Activated T-cell treated with anti-CD3 and anti-CD28 coated beads for 48 hours (primary cell): ENCODE data around the gene NOL9.
"Not testable (repeated sequence)": the region's sequence is repeated elsewhere in the genome, so short reads cannot be mapped to it uniquely, and the experiment has no call there.

Experiments
- DNase-seq: peaks from one replicate; pipeline ENCODE4 v3.0.0-alpha.2; 2020; ENCODE audit warnings: low read depth

NOL9 gene

DNA sequence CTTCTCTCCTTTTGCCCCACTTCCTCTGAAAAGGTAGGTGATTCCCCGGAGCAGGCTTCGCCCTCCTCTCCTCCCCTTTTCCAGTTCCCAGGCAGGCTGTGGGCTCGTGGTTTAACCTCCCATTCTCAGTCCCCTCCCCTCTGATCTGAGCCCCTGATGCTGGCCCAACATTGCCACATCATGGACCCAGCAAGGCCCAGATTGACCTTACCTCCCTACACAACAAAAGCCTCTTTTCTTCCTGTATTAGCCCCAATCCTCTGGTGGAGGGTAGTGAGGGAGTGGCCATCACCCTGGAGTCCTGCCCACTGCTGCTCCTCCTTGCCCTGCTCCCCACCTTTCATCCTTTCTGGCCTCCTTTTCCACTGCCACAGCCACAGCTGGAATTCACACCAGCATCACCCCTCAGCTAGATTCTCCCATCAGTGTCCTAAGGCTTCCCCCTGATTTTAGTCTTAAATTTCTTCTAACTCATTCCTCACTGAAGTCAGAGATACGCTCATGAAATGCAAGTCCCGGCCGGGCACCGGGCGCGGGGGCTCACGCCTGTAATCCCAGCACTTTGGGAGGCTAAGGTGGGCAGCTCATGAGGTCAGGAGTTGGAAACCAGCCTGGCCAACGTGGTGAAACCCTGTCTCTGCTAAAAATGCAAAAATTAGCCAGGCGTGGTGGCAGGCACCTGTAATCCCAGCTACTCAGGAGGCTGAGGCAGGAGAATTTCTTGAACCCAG, 18.5 kb upstream of the NOL9 start:
- DNase-seq = no peak

- no peak for DNase-seq
These were observed 16.7 kb upstream of the NOL9 start for GRCh38 chr1:6570987-6571386.

DNA sequence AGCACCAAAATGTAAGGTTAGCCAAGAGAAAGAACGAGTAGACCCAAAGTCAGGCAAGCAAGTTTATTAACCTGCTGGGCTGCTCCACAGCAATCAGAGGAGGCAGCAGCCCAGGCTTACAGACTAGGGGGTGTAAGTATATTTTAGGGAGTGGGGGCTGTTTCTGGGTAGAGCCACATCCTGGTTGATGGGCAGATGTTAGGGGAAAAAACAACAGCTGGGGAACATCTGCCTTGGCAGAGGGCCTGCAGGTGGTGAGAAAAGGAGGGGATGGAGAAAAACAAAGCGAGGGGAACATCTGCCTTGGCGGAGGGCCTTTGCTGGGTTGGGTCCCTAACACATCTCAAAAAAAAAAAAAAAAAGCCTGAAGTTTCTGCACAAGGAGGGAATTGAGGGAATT, 15.8 kb upstream of the NOL9 start:
- no peak for DNase-seq

GRCh38 chr1:6569033-6569432, 14.7 kb upstream of the NOL9 start:
- DNase-seq = no peak

- no peak for DNase-seq
These were observed 6.0 kb upstream of the NOL9 start for GRCh38 chr1:6560267-6560666.

GRCh38 chr1:6559161-6559560, 4.8 kb upstream of the NOL9 start:
- DNase-seq = not testable (repeated sequence)

- DNase-seq = no peak
These were observed 3.3 kb upstream of the NOL9 start for GRCh38 chr1:6557597-6557996.

DNA sequence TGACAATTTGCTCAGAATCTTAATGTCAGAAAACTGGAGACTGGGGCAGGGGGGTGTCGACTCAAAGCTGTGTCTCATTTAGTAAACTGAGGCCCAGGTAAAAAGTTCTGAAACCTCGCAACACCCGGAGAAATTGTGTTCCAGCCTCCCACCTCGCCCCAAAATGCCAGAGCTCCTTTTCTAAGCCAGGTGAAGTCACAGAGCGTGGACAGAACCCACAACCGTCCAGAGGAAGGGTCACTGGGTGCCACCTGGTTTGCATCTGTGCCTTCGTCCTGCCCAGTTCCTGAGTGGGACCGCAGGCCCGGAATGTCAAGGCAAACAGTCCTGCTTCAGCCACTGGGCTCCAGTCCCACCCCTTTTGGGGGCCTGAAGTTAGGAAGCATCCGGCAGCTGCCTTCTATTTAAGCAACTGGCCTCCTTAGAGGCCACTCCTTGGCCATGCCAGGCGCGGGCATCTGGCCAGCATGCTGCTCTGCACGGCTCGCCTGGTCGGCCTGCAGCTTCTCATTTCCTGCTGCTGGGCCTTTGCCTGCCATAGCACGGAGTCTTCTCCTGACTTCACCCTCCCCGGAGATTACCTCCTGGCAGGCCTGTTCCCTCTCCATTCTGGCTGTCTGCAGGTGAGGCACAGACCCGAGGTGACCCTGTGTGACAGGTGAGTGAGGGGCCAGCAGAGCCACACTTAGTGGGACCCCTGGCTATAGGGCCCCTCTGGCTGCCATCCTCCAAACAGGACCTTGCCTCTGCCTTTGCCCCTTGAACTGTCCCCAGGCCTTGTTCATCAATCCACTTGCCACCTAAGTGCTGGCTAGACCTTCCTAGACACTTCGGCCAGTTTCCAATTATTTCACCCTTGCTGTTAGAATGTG, 830 bp upstream of the NOL9 start, which contains the start of gene TAS1R1:
Gene TAS1R1, plus strand, starts transcription at position 401 of the 872 bp plus-strand sequence. Its CDS starts 67 bp downstream, at position 468.
- DNase-seq = no peak

GRCh38 chr1:6547301-6547700, 7.0 kb downstream of the NOL9 start:
- no peak for DNase-seq

GRCh38 chr1:6546326-6546725, 8.0 kb downstream of the NOL9 start:
- DNase-seq = no peak

GRCh38 chr1:6545276-6546112, 8.8 kb downstream of the NOL9 start:
- no peak for DNase-seq

- DNase-seq = no peak
These were observed 9.5 kb downstream of the NOL9 start for GRCh38 chr1:6544831-6545230.

GRCh38 chr1:6538956-6539355, 15.4 kb downstream of the NOL9 start:
- no peak for DNase-seq

- no peak for DNase-seq
These were observed 18.0 kb downstream of the NOL9 start for GRCh38 chr1:6536291-6536690.

- no peak for DNase-seq
These were observed 19.1 kb downstream of the NOL9 start for GRCh38 chr1:6535214-6535613.

DNA sequence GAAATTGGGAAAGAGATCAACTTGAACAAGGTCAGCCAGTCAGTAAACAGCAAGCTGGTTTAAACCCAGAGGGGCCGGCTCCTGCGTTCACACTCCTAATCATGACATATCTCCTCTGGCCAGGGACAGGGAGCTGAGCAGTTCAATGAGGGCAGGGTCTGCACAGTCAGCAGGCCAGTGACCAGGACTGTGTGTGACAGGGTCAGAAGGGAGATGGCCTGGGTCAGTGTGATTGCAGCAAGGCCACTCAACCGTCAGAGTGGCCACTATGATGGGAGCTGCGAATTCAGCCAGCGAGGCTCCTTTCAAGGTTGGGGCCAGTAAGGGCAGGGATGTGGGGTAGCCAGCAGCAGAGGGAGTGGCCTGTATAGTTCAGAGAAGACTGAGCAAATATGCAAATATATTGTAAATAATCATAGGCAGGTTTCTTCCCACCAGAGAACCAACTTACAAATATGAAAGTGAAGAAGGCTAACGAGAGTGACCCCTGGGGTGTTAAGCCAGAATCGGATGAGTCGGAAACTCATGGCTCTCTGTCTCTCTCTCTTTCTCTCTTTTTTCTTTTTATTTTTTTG, 20.0 kb downstream of the NOL9 start:
- no peak for DNase-seq

GRCh38 chr1:6531996-6532395, 22.3 kb downstream of the NOL9 start:
- no peak for DNase-seq

DNA sequence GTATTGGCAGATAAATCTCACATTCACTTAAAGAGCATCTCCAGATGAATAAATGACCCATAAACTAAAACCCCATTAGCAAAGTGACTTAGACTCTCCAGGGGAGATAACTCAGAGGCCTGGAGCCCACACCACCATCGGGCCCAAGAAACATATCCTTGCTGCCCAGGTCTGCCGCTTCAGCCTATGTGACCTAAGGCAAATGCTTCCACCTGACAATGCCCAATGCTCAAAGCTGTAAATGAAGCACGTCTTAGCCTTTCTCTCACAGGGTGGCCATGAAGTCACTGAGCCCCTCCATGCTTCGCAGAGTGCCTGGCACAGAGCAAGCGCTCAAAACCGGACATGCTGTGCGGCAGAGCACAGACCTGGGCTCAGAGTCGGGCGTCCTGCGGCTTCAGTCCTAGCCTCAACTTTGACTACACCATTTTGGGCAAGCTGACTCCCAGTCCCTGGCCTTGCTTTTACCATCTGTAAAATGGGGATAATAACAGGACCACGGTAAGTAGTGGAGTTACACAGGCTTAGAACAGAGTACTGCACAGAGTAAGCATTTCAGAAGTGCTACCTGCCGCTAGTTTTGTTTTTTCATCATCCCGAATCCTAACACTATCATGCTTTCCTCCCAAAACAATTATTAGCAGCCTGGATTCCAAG, 23.7 kb downstream of the NOL9 start:
- DNase-seq = no peak

GRCh38 chr1:6528492-6528891, 25.8 kb downstream of the NOL9 start:
- no peak for DNase-seq

GRCh38 chr1:6526316-6526715, 28.0 kb downstream of the NOL9 start:
- no peak for DNase-seq

DNA sequence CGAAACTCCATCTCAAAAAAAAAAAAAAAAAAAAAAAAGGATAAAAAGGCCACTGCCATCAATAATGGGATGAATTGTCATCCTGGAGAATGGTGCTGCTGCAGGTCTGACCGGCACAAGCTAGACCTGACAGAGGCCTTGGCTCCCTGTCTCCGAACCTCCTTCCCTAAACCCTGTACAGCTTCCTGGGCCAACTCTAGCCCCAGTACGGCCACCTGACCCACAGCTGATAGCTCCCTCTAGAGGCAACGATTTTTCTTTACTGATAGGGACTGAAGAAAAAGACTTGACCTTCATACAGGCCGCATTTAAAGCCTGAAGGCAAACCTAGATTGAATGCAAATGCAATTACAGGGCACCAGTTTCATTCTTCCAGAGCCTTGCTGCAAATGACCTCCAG, 30.7 kb downstream of the NOL9 start:
- DNase-seq = no peak

DNA sequence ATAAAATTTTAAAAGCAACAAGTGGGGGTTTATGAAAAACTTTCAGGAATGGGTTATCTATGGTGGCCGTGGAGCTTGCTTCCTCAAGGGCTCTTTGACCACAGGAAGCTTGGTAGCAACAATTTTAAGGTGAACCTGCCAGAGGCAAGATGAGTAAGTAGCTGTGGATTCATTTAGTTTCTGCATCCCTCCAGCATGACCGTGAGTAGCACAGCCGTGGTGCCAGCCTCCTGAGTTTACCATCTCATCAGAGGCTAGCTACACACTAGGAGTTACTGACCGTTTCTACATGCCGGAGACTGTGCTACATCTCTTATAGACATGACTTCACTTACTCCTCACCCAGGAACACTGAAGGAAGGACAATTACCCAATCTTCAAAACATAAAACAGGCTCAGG, 32.8 kb downstream of the NOL9 start:
- no peak for DNase-seq
